Calu3 (cell line): ENCODE measurements around the gene SLC38A7. TPM values are rescaled to one million over a fixed set of nuclear protein-coding genes. Genes with fewer than 3 reads are reported as not detected.
A peak's percentile ranks its signal among the peaks of the same experiment; 100 is the strongest.

Experiments used
- Bru-seq: library from RNA; stranded (reverse); fragments of 400-500 nt; gene quantifications from one replicate; lab custom pipeline; 2021; lab: Mats Ljungman, UMichigan
- BruChase-seq, 2 experiments: library from RNA; stranded (reverse); fragments of 400-500 nt; gene quantifications; one replicate each; lab custom pipeline; 2021; lab: Mats Ljungman, UMichigan
- BruUV-seq: library from RNA; stranded (reverse); fragments of 400-500 nt; replicated peaks from 2 replicates; lab custom pipeline; 2021; lab: Mats Ljungman, UMichigan
- CTCF ChIA-PET: fragments of 300-600 bp; sonication (Branson Sonifier 250); formaldehyde crosslinking; loops from one replicate; lab custom pipeline; 2022; ENCODE audit warnings: antibody characterized with exemption; lab: Charles Lee
- DNase-seq: peaks from one replicate; pipeline ENCODE4 v3.0.0; 2022
- H3K27ac Mint-ChIP-seq: one replicate; pipeline ENCODE4 v1.8.0; 2022; ENCODE audit warnings: mixed read lengths; ENCODE audit not compliant: unreplicated experiment
- H3K27me3 Mint-ChIP-seq: one replicate; pipeline ENCODE4 v1.8.0; 2022; ENCODE audit warnings: mixed read lengths; ENCODE audit not compliant: unreplicated experiment
- H3K36me3 Mint-ChIP-seq: one replicate; pipeline ENCODE4 v1.8.0; 2022; ENCODE audit warnings: mild to moderate bottlenecking, moderate library complexity, mixed read lengths; ENCODE audit not compliant: insufficient read depth, unreplicated experiment
- H3K4me1 Mint-ChIP-seq: one replicate; pipeline ENCODE4 v1.8.0; 2022; ENCODE audit warnings: mild to moderate bottlenecking, low read depth, mixed read lengths; ENCODE audit not compliant: unreplicated experiment
- H3K4me3 Mint-ChIP-seq: one replicate; pipeline ENCODE4 v1.8.0; 2022; ENCODE audit warnings: mild to moderate bottlenecking, low read depth, moderate library complexity, mixed read lengths; ENCODE audit not compliant: unreplicated experiment
- H3K9me3 Mint-ChIP-seq: one replicate; pipeline ENCODE4 v1.8.0; 2022; ENCODE audit warnings: low read depth, mixed read lengths; ENCODE audit not compliant: unreplicated experiment
- intact Hi-C: fragments of 100-400 bp; cut with micrococcal nuclease; formaldehyde crosslinking; loops from one replicate; pipeline ENCODE4 v1.10.0; 2022; ENCODE audit not compliant: unreplicated experiment
- long read RNA-seq: library from polyadenylated mRNA; stranded (forward); transcript quantifications from one replicate; pipeline ENCODE4 v2.0.0, GENCODE V29; 2022
- total RNA-seq: library from RNA; stranded (reverse); gene quantifications from 2 replicates; pipeline ENCODE4 v1.2.3, GENCODE V29; 2022
- TF ChIP-seq, protein P1 (sequence below): fragments of 200-600 bp; IDR thresholded peaks from one replicate; pipeline ENCODE4 v1.8.0; 2022; ENCODE audit warnings: antibody characterized with exemption; ENCODE audit not compliant: unreplicated experiment

Gene SLC38A7, protein sequence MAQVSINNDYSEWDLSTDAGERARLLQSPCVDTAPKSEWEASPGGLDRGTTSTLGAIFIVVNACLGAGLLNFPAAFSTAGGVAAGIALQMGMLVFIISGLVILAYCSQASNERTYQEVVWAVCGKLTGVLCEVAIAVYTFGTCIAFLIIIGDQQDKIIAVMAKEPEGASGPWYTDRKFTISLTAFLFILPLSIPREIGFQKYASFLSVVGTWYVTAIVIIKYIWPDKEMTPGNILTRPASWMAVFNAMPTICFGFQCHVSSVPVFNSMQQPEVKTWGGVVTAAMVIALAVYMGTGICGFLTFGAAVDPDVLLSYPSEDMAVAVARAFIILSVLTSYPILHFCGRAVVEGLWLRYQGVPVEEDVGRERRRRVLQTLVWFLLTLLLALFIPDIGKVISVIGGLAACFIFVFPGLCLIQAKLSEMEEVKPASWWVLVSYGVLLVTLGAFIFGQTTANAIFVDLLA
- 23.3 and 23.7 TPM in 2 replicates for total RNA-seq
- Bru-seq, nascent RNA = percentile 56 among the genes with signal in this experiment
- BruChase-seq, experiment 1, labeled RNA remaining after a 6-hour chase = percentile 65 among the genes with signal in this experiment
- BruChase-seq, experiment 2, labeled RNA remaining after a 2-hour chase = percentile 62 among the genes with signal in this experiment
- long read RNA-seq, full-length matches to known transcripts = 10 of 16 reads
- long read RNA-seq, partial matches to known transcripts = 0 of 16 reads
- long read RNA-seq, other reads (novel, unspliced or antisense) = 6 of 16 reads

DNA sequence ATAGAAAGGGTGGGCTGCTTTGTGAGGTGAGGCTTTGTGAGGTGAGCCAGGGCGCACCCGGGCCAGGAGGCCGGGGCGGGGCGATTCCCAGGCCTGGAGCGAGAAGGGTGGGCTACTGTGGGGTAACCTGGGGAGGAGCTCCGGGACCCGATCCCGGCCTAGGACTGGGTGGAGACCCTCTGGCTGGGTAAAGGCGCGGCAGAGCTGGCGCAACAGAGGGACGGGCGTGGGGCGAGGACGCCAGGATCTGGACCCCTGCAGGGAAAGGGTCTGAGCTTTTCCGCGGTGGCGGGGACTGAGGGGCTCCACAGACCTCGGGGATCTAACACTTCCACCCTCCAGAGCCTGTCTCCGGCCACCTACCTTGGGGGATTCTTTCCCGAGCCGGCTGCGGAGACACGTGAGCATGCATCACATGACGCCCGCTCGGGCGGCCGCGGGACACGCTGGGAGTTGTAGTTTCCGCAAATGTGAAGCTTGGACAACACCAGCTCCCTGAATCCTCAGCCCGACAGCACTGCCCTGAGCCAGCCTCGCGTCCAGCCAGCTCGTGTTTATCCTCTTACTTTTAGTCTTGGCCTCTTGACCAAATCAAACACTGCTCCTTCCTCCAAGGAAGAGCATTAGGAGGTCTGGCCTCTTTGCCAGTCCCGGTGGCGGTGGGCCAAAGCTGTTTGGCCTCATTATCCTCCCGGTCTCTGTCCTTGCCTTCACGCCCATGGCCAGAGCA, at the start of gene SLC38A7:
SLC38A7 (minus strand) TSS at position 417 of the 730 bp plus-strand sequence. CDS start 4,644 bp downstream, outside the sequence.
- Mint-ChIP-seq H3K4me3 (peak within 1 kb of the TSS; percentile 83), H3K27ac (peak within 1 kb of the TSS; percentile 48), H3K4me1 (peaks cover 11% of the 10 kb centered on the region), H3K9me3 (no peaks in the 10 kb centered on the region), H3K36me3 (peaks cover 17% of the 10 kb centered on the region), H3K27me3 (peaks cover 5% of the 10 kb centered on the region)
- CTCF ChIA-PET = interaction anchor here (0.8 to 1.1 kb wide), 6 partner anchors 10 to 348 kb away, joined by 3 read pairs; no protein-coding TSS in a partner anchor
- TF ChIP-seq, protein P1, sequence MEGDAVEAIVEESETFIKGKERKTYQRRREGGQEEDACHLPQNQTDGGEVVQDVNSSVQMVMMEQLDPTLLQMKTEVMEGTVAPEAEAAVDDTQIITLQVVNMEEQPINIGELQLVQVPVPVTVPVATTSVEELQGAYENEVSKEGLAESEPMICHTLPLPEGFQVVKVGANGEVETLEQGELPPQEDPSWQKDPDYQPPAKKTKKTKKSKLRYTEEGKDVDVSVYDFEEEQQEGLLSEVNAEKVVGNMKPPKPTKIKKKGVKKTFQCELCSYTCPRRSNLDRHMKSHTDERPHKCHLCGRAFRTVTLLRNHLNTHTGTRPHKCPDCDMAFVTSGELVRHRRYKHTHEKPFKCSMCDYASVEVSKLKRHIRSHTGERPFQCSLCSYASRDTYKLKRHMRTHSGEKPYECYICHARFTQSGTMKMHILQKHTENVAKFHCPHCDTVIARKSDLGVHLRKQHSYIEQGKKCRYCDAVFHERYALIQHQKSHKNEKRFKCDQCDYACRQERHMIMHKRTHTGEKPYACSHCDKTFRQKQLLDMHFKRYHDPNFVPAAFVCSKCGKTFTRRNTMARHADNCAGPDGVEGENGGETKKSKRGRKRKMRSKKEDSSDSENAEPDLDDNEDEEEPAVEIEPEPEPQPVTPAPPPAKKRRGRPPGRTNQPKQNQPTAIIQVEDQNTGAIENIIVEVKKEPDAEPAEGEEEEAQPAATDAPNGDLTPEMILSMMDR = no peak
- BruUV-seq = no TSS peak
- intact Hi-C loops = no loop called here
- peak; percentile 87 for DNase-seq

DNA sequence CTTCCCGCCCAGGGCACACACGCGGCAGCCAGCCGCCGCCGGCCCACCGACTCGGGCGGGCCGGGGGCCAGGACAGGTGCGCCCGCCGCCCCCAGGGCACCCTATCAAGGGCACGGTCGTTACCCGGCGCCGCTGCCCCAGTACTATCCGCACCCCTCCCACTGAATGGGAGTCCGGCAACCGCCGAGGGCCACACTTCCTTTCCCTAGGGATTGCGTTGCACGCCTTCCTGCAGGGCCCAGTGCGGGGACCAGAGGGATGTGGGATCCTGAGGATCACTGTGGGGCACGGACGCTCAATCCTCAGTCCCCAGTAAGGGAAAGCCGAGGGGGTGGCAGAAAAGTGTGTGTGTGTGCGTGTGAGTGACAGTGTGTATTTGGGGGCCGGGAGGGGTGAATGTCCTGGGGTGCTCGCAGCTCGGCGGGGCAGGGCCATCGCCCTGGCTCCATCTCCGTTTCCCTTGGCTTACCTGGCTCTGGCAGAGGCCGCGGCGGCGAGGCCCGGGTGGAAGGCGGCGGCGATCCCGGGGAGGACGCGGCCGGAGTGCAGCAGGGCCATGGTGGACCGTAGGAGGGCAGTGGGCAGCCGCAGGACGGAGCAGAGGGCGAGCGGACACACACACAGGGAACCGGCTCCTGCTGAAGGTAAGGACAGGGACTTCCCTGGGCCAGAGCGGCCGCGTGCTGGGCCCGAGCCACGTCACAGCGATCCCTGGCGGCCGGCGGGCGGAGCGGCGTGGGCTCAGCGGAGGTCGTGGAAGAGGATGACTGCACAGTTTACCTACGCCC, 49.3 kb upstream of the SLC38A7 start, which contains the start of gene GOT2:
GOT2 (minus strand) TSS at position 646 of the 788 bp plus-strand sequence; CDS start at position 558, 88 bp downstream.
- peaks cover 17% of the 10 kb centered on the region for H3K27me3 Mint-ChIP-seq
- no TSS peak for BruUV-seq
- peak within 1 kb of the TSS; percentile 98 for H3K4me3 Mint-ChIP-seq
- DNase-seq = peak; percentile 94
- TF ChIP-seq, protein P1 = peak; percentile 80
- H3K36me3 Mint-ChIP-seq = peaks cover 30% of the 10 kb centered on the region
- intact Hi-C loops = no loop called here
- CTCF ChIA-PET = no interaction called here
- peak within 1 kb of the TSS; percentile 87 for H3K27ac Mint-ChIP-seq
- H3K4me1 Mint-ChIP-seq = peaks cover 16% of the 10 kb centered on the region
- H3K9me3 Mint-ChIP-seq = no peaks in the 10 kb centered on the region

DNA sequence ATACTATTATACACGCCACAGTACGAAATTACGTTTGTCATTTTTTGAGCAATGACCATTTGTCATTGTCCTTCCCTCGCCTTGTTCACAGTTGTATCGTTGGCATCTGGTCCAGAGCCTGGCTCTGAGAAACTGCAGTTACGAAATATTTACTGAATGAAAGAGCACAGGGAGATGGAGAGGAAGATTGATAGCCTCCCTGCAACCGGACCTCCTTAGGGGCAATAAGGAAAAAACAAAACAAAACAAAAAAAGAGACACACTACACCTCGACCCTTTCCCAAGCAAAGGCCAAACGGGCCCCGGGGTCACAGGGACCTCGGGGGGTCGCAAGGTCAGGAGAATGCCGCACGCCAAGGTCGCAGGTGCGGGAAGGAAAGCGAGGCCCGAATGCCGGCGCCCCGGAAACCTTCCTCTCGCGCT, 48.7 kb upstream of the SLC38A7 start:
- no peaks in the 10 kb centered on the region for H3K9me3 Mint-ChIP-seq
- intact Hi-C loops = no loop called here
- TF ChIP-seq, protein P1 = no peak
- CTCF ChIA-PET = no interaction called here
- peaks cover 30% of the 10 kb centered on the region for H3K36me3 Mint-ChIP-seq
- peaks cover 16% of the 10 kb centered on the region for H3K4me1 Mint-ChIP-seq
- no TSS peak for BruUV-seq
- peak overlapping the region; percentile 87 for H3K27ac Mint-ChIP-seq
- peak overlapping the region; percentile 98 for H3K4me3 Mint-ChIP-seq
- no peak for DNase-seq
- H3K27me3 Mint-ChIP-seq = peaks cover 11% of the 10 kb centered on the region
